Measurements from ENCODE around the gene MEI4.

DNA sequence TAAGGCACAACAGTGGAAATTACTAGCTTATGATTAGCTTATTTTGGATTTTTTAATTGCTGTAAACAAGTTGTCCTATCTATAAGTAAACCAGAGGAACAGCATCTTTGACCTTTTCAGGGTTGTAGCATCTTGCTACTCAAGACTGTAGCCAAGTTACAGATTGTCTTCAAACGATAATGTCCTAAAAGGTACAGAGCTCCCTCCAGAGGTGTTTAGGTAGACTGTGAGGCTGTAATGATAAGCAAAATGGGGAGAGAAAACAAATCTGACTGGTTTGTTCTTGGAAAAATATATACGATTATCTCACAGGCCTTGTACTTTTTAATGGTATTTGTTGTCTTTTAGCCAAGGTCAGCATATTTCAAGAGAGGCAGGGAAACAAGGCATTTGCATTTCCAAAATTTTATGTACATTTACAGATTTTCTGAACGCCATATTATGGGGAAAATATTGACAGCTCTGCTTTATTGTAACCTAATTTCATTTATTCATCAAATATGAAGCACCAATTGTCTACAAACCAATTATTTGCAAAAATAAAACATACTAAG, 273.4 kb downstream of the MEI4 start:
- TF ChIP-seq TCF3 (IDR thresholded peaks at IDR 0.05; ENCODE audit: borderline replicate concordance, insufficient read depth, low read depth, low read length) (no peak), POLR2A (IDR thresholded peaks at IDR 0.05; ENCODE audit: low read depth, low read length) (no peak), SUZ12 (IDR thresholded peaks at IDR 0.05; ENCODE audit: unreplicated experiment) (no peak), ZBED1 (IDR thresholded peaks at IDR 0.05; ENCODE audit: borderline replicate concordance) (no peak), TARDBP (IDR thresholded peaks at IDR 0.05; ENCODE audit: borderline replicate concordance) (no peak)
- TF ChIP-seq, protein P1, sequence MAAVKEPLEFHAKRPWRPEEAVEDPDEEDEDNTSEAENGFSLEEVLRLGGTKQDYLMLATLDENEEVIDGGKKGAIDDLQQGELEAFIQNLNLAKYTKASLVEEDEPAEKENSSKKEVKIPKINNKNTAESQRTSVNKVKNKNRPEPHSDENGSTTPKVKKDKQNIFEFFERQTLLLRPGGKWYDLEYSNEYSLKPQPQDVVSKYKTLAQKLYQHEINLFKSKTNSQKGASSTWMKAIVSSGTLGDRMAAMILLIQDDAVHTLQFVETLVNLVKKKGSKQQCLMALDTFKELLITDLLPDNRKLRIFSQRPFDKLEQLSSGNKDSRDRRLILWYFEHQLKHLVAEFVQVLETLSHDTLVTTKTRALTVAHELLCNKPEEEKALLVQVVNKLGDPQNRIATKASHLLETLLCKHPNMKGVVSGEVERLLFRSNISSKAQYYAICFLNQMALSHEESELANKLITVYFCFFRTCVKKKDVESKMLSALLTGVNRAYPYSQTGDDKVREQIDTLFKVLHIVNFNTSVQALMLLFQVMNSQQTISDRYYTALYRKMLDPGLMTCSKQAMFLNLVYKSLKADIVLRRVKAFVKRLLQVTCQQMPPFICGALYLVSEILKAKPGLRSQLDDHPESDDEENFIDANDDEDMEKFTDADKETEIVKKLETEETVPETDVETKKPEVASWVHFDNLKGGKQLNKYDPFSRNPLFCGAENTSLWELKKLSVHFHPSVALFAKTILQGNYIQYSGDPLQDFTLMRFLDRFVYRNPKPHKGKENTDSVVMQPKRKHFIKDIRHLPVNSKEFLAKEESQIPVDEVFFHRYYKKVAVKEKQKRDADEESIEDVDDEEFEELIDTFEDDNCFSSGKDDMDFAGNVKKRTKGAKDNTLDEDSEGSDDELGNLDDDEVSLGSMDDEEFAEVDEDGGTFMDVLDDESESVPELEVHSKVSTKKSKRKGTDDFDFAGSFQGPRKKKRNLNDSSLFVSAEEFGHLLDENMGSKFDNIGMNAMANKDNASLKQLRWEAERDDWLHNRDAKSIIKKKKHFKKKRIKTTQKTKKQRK (IDR thresholded peaks at IDR 0.05; ENCODE audit: low read depth, low read length), result no peak
- TF ChIP-seq, protein P2, sequence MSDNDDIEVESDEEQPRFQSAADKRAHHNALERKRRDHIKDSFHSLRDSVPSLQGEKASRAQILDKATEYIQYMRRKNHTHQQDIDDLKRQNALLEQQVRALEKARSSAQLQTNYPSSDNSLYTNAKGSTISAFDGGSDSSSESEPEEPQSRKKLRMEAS (IDR thresholded peaks at IDR 0.05; ENCODE audit: low read depth, low read length), result no peak
- TF ChIP-seq, protein P3, sequence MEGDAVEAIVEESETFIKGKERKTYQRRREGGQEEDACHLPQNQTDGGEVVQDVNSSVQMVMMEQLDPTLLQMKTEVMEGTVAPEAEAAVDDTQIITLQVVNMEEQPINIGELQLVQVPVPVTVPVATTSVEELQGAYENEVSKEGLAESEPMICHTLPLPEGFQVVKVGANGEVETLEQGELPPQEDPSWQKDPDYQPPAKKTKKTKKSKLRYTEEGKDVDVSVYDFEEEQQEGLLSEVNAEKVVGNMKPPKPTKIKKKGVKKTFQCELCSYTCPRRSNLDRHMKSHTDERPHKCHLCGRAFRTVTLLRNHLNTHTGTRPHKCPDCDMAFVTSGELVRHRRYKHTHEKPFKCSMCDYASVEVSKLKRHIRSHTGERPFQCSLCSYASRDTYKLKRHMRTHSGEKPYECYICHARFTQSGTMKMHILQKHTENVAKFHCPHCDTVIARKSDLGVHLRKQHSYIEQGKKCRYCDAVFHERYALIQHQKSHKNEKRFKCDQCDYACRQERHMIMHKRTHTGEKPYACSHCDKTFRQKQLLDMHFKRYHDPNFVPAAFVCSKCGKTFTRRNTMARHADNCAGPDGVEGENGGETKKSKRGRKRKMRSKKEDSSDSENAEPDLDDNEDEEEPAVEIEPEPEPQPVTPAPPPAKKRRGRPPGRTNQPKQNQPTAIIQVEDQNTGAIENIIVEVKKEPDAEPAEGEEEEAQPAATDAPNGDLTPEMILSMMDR (IDR thresholded peaks at IDR 0.05 in 2 of 3, conservative IDR thresholded peaks at IDR 0.05 in 1 of 3; ENCODE audit: control insufficient read depth in 2 of 3, extremely low read depth in 1 of 3, insufficient read depth in 1 of 3, low read depth in 3 of 3, low read length in 3 of 3), result peak in 2 of 3 experiments; percentile 20 to 45; a peak in 3 of 6 replicates

Data from GM12878 (cell line).